ENCODE data around the gene ZNF444. TPM values are rescaled to one million over a fixed set of nuclear protein-coding genes. Genes with fewer than 3 reads are reported as not detected.

ZNF444 gene
- total RNA-seq, 1 donor from 2014 or later, result 94.9 TPM

DNA sequence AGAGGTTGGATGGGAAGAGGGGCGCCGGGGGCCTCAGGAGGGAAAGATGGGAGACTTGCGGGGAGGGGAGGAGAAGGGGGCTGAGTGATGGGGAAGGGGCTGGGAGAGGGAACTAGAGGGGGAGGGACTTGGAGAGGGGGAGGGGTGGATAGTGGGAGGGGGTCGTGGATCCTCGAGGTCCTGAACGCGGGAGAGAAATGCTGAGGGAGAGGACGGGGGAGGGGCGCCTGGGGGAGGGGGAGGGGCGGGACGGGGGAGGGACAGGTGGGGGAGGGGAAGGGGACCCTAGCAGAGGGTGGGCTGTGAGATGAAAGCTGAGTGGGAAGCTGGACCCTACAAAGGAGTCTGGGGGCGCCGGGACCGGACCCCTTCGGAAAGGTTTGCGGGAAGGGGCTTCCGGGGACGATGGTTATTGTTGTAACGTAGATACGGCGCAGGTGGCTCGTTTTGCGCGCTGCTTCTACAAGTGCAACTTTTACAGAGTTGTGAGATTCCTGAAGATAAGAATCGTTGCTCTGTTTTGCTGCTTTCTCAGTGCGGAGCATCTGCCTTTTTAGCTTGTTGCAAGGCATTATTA, 418 bp downstream of the ZNF444 start:
- H3K9me3 ChIP-seq, result no peaks in the 10 kb centered on the region
- H3K4me3 ChIP-seq, result peak overlapping the region; percentile 61 to 82
- DNase-seq (ENCODE audit: low spot score in 2 of 2), result peak in 1 of 2 donors; percentile 69
- peaks cover under 1 to 5% of the 10 kb centered on the region in 2 donors for H3K36me3 ChIP-seq
- peak overlapping the region; percentile 82 to 93 for H3K27ac ChIP-seq
- no peaks in the 10 kb centered on the region for H3K27me3 ChIP-seq
- intact Hi-C loops (cut with DNase I), result loop anchor here (1.0 to 10.0 kb wide), 6 partner anchors 36 to 1101 kb away; partner anchors contain the start of genes PPP1R12C, ZNF582, ZNF805 and ZSCAN5A
- TF ChIP-seq, protein P1, sequence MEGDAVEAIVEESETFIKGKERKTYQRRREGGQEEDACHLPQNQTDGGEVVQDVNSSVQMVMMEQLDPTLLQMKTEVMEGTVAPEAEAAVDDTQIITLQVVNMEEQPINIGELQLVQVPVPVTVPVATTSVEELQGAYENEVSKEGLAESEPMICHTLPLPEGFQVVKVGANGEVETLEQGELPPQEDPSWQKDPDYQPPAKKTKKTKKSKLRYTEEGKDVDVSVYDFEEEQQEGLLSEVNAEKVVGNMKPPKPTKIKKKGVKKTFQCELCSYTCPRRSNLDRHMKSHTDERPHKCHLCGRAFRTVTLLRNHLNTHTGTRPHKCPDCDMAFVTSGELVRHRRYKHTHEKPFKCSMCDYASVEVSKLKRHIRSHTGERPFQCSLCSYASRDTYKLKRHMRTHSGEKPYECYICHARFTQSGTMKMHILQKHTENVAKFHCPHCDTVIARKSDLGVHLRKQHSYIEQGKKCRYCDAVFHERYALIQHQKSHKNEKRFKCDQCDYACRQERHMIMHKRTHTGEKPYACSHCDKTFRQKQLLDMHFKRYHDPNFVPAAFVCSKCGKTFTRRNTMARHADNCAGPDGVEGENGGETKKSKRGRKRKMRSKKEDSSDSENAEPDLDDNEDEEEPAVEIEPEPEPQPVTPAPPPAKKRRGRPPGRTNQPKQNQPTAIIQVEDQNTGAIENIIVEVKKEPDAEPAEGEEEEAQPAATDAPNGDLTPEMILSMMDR (IDR thresholded peaks at IDR 0.05), result no peak
- H3K4me1 ChIP-seq, result peaks cover 0 to 15% of the 10 kb centered on the region in 2 donors

- H3K36me3 ChIP-seq, result peaks cover 8 to 13% of the 10 kb centered on the region in 2 donors
- no peaks in the 10 kb centered on the region for H3K27me3 ChIP-seq
- peak overlapping the region; percentile 82 to 93 for H3K27ac ChIP-seq
- H3K9me3 ChIP-seq, result no peaks in the 10 kb centered on the region
- intact Hi-C loops (cut with DNase I), result loop anchor here (5.0 to 10.0 kb wide), 3 partner anchors 695 to 1100 kb away; partner anchors contain the start of genes PPP1R12C and ZNF805
- TF ChIP-seq, protein P1 (IDR thresholded peaks at IDR 0.05), result no peak
- H3K4me1 ChIP-seq, result peaks cover 0 to 15% of the 10 kb centered on the region in 2 donors
- DNase-seq (ENCODE audit: low spot score in 2 of 2), result no peak
- H3K4me3 ChIP-seq, result peak overlapping the region; percentile 61 to 82
These were observed 1.1 kb downstream of the ZNF444 start for GRCh38 chr19:56142087-56142787.

GRCh38 chr19:56142897-56143434, 1.9 kb downstream of the ZNF444 start:
- peak overlapping the region in 1 of 2 donors; percentile 82 for H3K27ac ChIP-seq

GRCh38 chr19:56144376-56144775, 3.3 kb downstream of the ZNF444 start:
- intact Hi-C loops (cut with DNase I), result loop anchor here (5.0 to 10.0 kb wide), 3 partner anchors 693 to 1098 kb away; partner anchors contain the start of genes PPP1R12C and ZNF805
- Histone ChIP-seq H3K9me3 (no peaks in the 10 kb centered on the region), H3K27ac (no peak overlapping the region), H3K36me3 (peaks cover 19 to 31% of the 10 kb centered on the region in 2 donors), H3K27me3 (no peaks in the 10 kb centered on the region), H3K4me1 (peaks cover 0 to 15% of the 10 kb centered on the region in 2 donors), H3K4me3 (no peak overlapping the region)
- TF ChIP-seq, protein P1 (IDR thresholded peaks at IDR 0.05), result no peak
- DNase-seq (ENCODE audit: low spot score in 2 of 2), result no peak

More at GRCh38 chr19:56142897-56143434, 1.9 kb downstream of the ZNF444 start:
- DNase-seq (ENCODE audit: low spot score in 2 of 2), result no peak
- no peaks in the 10 kb centered on the region for H3K9me3 ChIP-seq
- peaks cover 0 to 15% of the 10 kb centered on the region in 2 donors for H3K4me1 ChIP-seq
- H3K4me3 ChIP-seq, result no peak overlapping the region
- peaks cover 11 to 20% of the 10 kb centered on the region in 2 donors for H3K36me3 ChIP-seq
- TF ChIP-seq, protein P1 (IDR thresholded peaks at IDR 0.05), result no peak
- no peaks in the 10 kb centered on the region for H3K27me3 ChIP-seq
- intact Hi-C loops (cut with DNase I), result loop anchor here (5.0 to 10.0 kb wide), 3 partner anchors 694 to 1099 kb away; partner anchors contain the start of genes PPP1R12C and ZNF805

DNA sequence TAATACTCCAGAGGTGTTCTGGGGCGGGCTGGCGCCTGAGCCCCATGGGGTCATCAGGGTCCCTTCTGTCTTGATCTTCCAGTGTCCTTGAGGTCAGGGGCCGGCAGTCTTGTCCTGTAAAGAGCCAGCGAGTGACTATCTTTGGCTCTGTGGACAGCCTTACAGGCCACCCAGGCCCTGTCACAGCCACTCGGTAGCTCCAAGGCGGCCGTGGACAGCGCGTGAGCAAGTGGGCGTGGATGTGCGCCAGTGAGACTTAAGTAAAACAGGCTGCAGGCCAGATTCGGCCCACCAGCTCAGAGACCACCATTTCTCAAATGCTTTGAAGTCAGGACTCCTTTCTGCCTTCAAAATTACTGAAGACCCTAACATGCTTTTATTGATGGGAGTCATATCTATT, 3.7 kb downstream of the ZNF444 start:
- Histone ChIP-seq H3K4me1 (peaks cover 0 to 15% of the 10 kb centered on the region in 2 donors), H3K36me3 (peaks cover 19 to 34% of the 10 kb centered on the region in 2 donors), H3K9me3 (no peaks in the 10 kb centered on the region), H3K27ac (no peak overlapping the region), H3K4me3 (no peak overlapping the region), H3K27me3 (no peaks in the 10 kb centered on the region)
- intact Hi-C loops (cut with DNase I), result loop anchor here (5.0 to 10.0 kb wide), 3 partner anchors 692 to 1097 kb away; partner anchors contain the start of genes PPP1R12C and ZNF805
- TF ChIP-seq, protein P1 (IDR thresholded peaks at IDR 0.05), result no peak
- no peak for DNase-seq (ENCODE audit: low spot score in 2 of 2)

Measured in ascending aorta (tissue), 2 donors.